K562 (cell line): ENCODE data around the gene ABCA8. TPM values are rescaled to one million over a fixed set of nuclear protein-coding genes. Genes with fewer than 3 reads are reported as not detected.

Experiments used
- ATAC-seq: fragments of 200-7000 bp; cut with Tn5 transposase; 3 replicates; pipeline ENCODE4 v1.9.1; 2020; ENCODE audit warnings: moderate library complexity
- BruUV-seq: library from RNA; stranded (reverse); fragments of 400-500 nt; replicated peaks from 2 replicates; lab custom pipeline; 2021; lab: Mats Ljungman, UMichigan
- CTCF ChIA-PET: fragments of 300-600 bp; formaldehyde crosslinking; extraction: SDS; loops from one replicate; lab custom pipeline; 2021; ENCODE audit warnings: low intra/inter-chr PET ratio; lab: Yijun Ruan, JAX
- POLR2A ChIA-PET: fragments of 300-600, 350-650 bp; sonication (Branson Sonifier 250); formaldehyde crosslinking; extraction: SDS; loops from one replicate; lab custom pipeline; 2021; ENCODE audit warnings: antibody characterized with exemption, inconsistent platforms; lab: Yijun Ruan, JAX
- DNase-seq, 4 experiments: peaks; one replicate each; pipeline versions ENCODE4 v3.0.0 to v3.0.0-alpha.2; 2011 to 2018; ENCODE audit warnings: low spot score in 3 of 4, mixed read lengths in 3 of 4; ENCODE audit errors: extremely low read depth in 1 of 4
- FAIRE-seq: peaks from 2 replicates; lab custom pipeline; 2011; peaks lifted over from hg19 to GRCh38; lab: Jason Lieb, UNC
- H2AFZ ChIP-seq: 2 replicates; pipeline ENCODE4 v1.6.0; 2011; ENCODE audit warnings: low read depth, low read length, control low read depth, inconsistent platforms
- H3K27ac ChIP-seq: fragments of 200-600 bp; 3 replicates; pipeline ENCODE4 v1.8.0; 2011; ENCODE audit warnings: low read depth, mild to moderate bottlenecking, control low read depth, inconsistent platforms, low read length, moderate library complexity, mixed read lengths; ENCODE audit errors: extremely low read depth
- H3K27me3 ChIP-seq, 2 experiments: fragments of 300-600 bp in 1 of 2; 2 replicates in 1 of 2; 3 replicates in 1 of 2; pipeline versions ENCODE4 v1.6.0 to v1.8.0; 2011; ENCODE audit warnings: inconsistent platforms in 2 of 2, low read length in 2 of 2, mild to moderate bottlenecking in 1 of 2, mixed read lengths in 1 of 2, moderate library complexity in 1 of 2; ENCODE audit not compliant: control insufficient read depth in 2 of 2, insufficient read depth in 2 of 2
- H3K36me3 ChIP-seq: fragments of 300-600 bp; 3 replicates; pipeline ENCODE4 v1.8.0; 2011; ENCODE audit warnings: mild to moderate bottlenecking, low read length, inconsistent platforms; ENCODE audit not compliant: control insufficient read depth, insufficient read depth
- H3K4me1 ChIP-seq, 2 experiments: fragments of 200-600 bp in 1 of 2; replicated peaks in 1 of 2; 2 replicates in 1 of 2; 3 replicates in 1 of 2; pipeline versions ENCODE4 v1.5.1 to v1.8.0; 2011; ENCODE audit warnings: inconsistent platforms in 2 of 2, low read length in 2 of 2, mild to moderate bottlenecking in 1 of 2, mixed read lengths in 1 of 2, moderate library complexity in 1 of 2; ENCODE audit not compliant: control insufficient read depth in 2 of 2, insufficient read depth in 2 of 2
- H3K4me2 ChIP-seq: 2 replicates; pipeline ENCODE4 v1.6.1; 2011; ENCODE audit warnings: low read length, control low read depth, inconsistent platforms, mixed read lengths; ENCODE audit not compliant: insufficient read depth
- H3K4me3 ChIP-seq: fragments of 200-600 bp; sonication (generic), shearing (Covaris generic); 2 replicates; pipeline ENCODE4 v1.5.1; 2016; ENCODE audit warnings: control low read depth, inconsistent platforms
- H3K79me2 ChIP-seq: fragments of 200-600 bp; 3 replicates; pipeline ENCODE4 v1.8.0; 2011; ENCODE audit warnings: low read length, inconsistent platforms; ENCODE audit not compliant: control insufficient read depth, insufficient read depth
- H3K9ac ChIP-seq, 2 experiments: 2 replicates each; pipeline versions ENCODE4 v1.6.0 to v1.6.1; 2011; ENCODE audit warnings: low read depth in 2 of 2, low read length in 2 of 2, control low read depth in 1 of 2, inconsistent platforms in 1 of 2, mild to moderate bottlenecking in 1 of 2, mixed read lengths in 1 of 2; ENCODE audit not compliant: insufficient read depth in 1 of 2
- H3K9me1 ChIP-seq: one replicate; pipeline ENCODE4 v1.6.0; 2011; ENCODE audit warnings: inconsistent platforms, mild to moderate bottlenecking, low read length, moderate library complexity; ENCODE audit not compliant: control insufficient read depth, insufficient read depth
- H3K9me3 ChIP-seq: replicated peaks from 2 replicates; pipeline ENCODE4 v1.5.1; 2011; ENCODE audit warnings: low read depth, low read length, inconsistent platforms; ENCODE audit not compliant: control insufficient read depth, insufficient read depth
- H4K20me1 ChIP-seq: replicated peaks from 2 replicates; pipeline ENCODE4 v1.6.1; 2011; ENCODE audit warnings: low read length, inconsistent platforms, mixed read lengths; ENCODE audit not compliant: control insufficient read depth, insufficient read depth
- BRCA1 ChIP-seq, 2 experiments: fragments of 450-650 bp in 1 of 2; sonication (generic) in 1 of 2; formaldehyde crosslinking in 1 of 2; IDR thresholded peaks; 2 replicates each; pipeline versions ENCODE4 v1.5.0 to v1.6.1; 2017 to 2020; ENCODE audit warnings: mild to moderate bottlenecking in 1 of 2, missing genetic modification reagents in 1 of 2
- EGR1 ChIP-seq: fragments of 450-650 bp; conservative IDR thresholded peaks from 2 replicates; pipeline ENCODE4 v1.6.1; 2017; ENCODE audit warnings: mild to moderate bottlenecking
- HDAC1 ChIP-seq, 2 experiments: fragments of 450-650 bp; IDR thresholded peaks; 2 replicates each; pipeline ENCODE4 v1.6.1; 2016 to 2017; ENCODE audit warnings: inconsistent platforms in 1 of 2, mild to moderate bottlenecking in 1 of 2, moderate library complexity in 1 of 2
- PCBP2 ChIP-seq: fragments of 200-400 bp; formaldehyde crosslinking; IDR thresholded peaks from 2 replicates; pipeline ENCODE4 v1.6.1; 2018; ENCODE audit warnings: low read length, low read depth, mild to moderate bottlenecking, moderate library complexity; ENCODE audit not compliant: poor library complexity, severe bottlenecking
- PRPF4 ChIP-seq: fragments of 200-400 bp; formaldehyde crosslinking; IDR thresholded peaks from one replicate; pipeline ENCODE4 v1.6.1; 2017; ENCODE audit warnings: low read length, low read depth, mild to moderate bottlenecking; ENCODE audit not compliant: insufficient read depth, poor library complexity, severe bottlenecking
- SRSF1 ChIP-seq: fragments of 200-400 bp; formaldehyde crosslinking; IDR thresholded peaks from 2 replicates; pipeline ENCODE4 v1.6.1; 2017; ENCODE audit warnings: mild to moderate bottlenecking, low read depth, low read length, moderate library complexity
- TSHZ1 ChIP-seq: fragments of 250-450 bp; sonication (Bioruptor Pico); IDR thresholded peaks from 2 replicates; pipeline ENCODE4 v1.4.0; 2020; ENCODE audit warnings: mild to moderate bottlenecking, moderate library complexity
- ZBTB11 ChIP-seq, 3 experiments: fragments of 200-800 bp in 1 of 3; fragments of 250-450 bp in 1 of 3; fragments of 450-650 bp in 1 of 3; sonication (Bioruptor Pico) in 1 of 3; sonication (Bioruptor generic) in 1 of 3; formaldehyde crosslinking in 1 of 3; IDR thresholded peaks; 2 replicates each; pipeline versions ENCODE4 v1.6.1 to v1.8.0; 2016 to 2022; ENCODE audit warnings: mild to moderate bottlenecking in 2 of 3, missing genetic modification characterization in 2 of 3, missing compliant biosample characterization in 1 of 3, moderate library complexity in 1 of 3
- ZBTB8A ChIP-seq: fragments of 450-650 bp; IDR thresholded peaks from 2 replicates; pipeline ENCODE4 v1.6.1; 2018; ENCODE audit warnings: mild to moderate bottlenecking, moderate library complexity; ENCODE audit not compliant: partially characterized antibody
- ZNF146 ChIP-seq: IDR thresholded peaks from one replicate; pipeline ENCODE4 v1.6.1; 2018; ENCODE audit warnings: missing compliant biosample characterization; ENCODE audit not compliant: unreplicated experiment
- ZNF212 ChIP-seq: fragments of 450-650 bp; formaldehyde crosslinking; IDR thresholded peaks from 2 replicates; pipeline ENCODE4 v1.4.0; 2020; ENCODE audit warnings: mild to moderate bottlenecking
- ZNF274 ChIP-seq: IDR thresholded peaks from 2 replicates; pipeline ENCODE4 v1.6.1; 2011; ENCODE audit warnings: low read depth, mild to moderate bottlenecking, low read length, moderate library complexity, borderline replicate concordance
- WGBS: fragments of 100-300 bp; shearing (Covaris generic); methylation state at CpG from one replicate; pipeline ENCODE4 v1.1.6; 2016; ENCODE audit warnings: low coverage, mixed read lengths; ENCODE audit not compliant: insufficient coverage; ENCODE audit errors: missing lambda C conversion rate; 5-methylcytosine and 5-hydroxymethylcytosine counted together
- in situ Hi-C: fragments of 300-500 bp; cut with MboI; formaldehyde crosslinking; loops from 4 replicates; pipeline ENCODE4 v1.15.0; 2018; ENCODE audit warnings: inconsistent platforms, mixed read lengths
- intact Hi-C: fragments of 100-400 bp; cut with micrococcal nuclease; formaldehyde crosslinking; loops from 2 replicates; pipeline ENCODE4 v1.14.2; 2022
- polyA plus RNA-seq, 8 experiments: library from polyadenylated mRNA; depleted of rRNA in 4 of 8; stranded (reverse) in 5 of 8; unstranded in 3 of 8; fragments of >200 nt; fragmentation: Nextera tagmentation in 2 of 8; fragmentation: Illumina TruSeq in 1 of 8; extraction: Ambion mirVana in 2 of 8; extraction: Trizol in 1 of 8; gene quantifications; 2 replicates each; pipeline versions ENCODE4 v1.2.1 to v1.2.3, GENCODE V29; 2011 to 2014; ENCODE audit warnings: inconsistent platforms in 1 of 8, missing spikeins in 1 of 8
- total RNA-seq, 7 experiments: library from RNA; depleted of rRNA in 6 of 7; stranded (reverse); fragments of >200 nt in 6 of 7; fragmentation: Illumina TruSeq in 2 of 7; extraction: Trizol in 2 of 7; gene quantifications; 2 replicates each; pipeline versions ENCODE4 v1.2.1 to v1.2.3, GENCODE V29; 2011 to 2021; ENCODE audit warnings: low replicate concordance in 1 of 7
- TF ChIP-seq, protein P1 (sequence below): fragments of 200-400 bp; formaldehyde crosslinking; IDR thresholded peaks from 2 replicates; pipeline ENCODE4 v1.6.1; 2017; ENCODE audit warnings: mild to moderate bottlenecking, low read depth, low read length, moderate library complexity

The ABCA8 gene
- total and polyA plus RNA-seq, 9 of the 15 experiments (the other 6 are each of a cell fraction or from before 2014, with no cell fraction given), result 1.8 to 13.2 (median 12.0) TPM

DNA sequence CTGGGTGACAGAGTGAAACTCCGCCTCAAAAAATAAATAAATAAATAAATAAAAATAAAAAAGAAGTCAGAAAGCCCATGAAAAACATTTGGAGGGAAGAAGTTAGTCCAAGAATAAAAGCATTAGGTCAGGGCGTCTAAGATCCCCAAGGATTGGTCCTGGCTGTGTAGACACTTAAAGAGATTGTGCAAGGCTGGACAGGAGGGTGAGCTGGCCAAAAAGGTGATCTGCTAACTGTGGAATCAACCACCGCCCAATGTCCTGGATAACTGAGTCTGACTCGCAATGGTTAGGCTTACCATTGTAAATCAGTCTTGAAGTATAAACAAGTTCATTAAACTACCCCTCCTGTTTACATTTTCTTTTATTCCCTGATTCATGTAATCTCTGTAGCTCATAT lies 8.8 kb upstream of the ABCA8 start:
- WGBS, result 59% methylated on average over 4 of the region's 4 CpGs
- FAIRE-seq (no peak), DNase-seq (no peak), ATAC-seq (no peak)
- H3K4me1 ChIP-seq, result no peaks in the 10 kb centered on the region; a peak in 1 of 5 replicates
- H4K20me1 ChIP-seq, result no peaks in the 10 kb centered on the region
- H3K9me1 ChIP-seq, result no peaks in the 10 kb centered on the region
- H3K27ac ChIP-seq, result no peak overlapping the region
- TF ChIP-seq SRSF1 (no peak), PCBP2 (no peak), EGR1 (no peak), TSHZ1 (CRISPR knock-in tag) (no peak), BRCA1 (IDR thresholded peaks at IDR 0.05) (no peak), BRCA1 (CRISPR knock-in tag; IDR thresholded peaks at IDR 0.05) (no peak), ZBTB8A (no peak), ZNF212 (no peak), ZBTB11 (CRISPR knock-in tag; IDR thresholded peaks at IDR 0.05) (no peak), HDAC1 (IDR thresholded peaks at IDR 0.05) (no peak), ZNF274 (no peak), ZNF146 (no peak), PRPF4 (no peak)
- TF ChIP-seq, protein P1, sequence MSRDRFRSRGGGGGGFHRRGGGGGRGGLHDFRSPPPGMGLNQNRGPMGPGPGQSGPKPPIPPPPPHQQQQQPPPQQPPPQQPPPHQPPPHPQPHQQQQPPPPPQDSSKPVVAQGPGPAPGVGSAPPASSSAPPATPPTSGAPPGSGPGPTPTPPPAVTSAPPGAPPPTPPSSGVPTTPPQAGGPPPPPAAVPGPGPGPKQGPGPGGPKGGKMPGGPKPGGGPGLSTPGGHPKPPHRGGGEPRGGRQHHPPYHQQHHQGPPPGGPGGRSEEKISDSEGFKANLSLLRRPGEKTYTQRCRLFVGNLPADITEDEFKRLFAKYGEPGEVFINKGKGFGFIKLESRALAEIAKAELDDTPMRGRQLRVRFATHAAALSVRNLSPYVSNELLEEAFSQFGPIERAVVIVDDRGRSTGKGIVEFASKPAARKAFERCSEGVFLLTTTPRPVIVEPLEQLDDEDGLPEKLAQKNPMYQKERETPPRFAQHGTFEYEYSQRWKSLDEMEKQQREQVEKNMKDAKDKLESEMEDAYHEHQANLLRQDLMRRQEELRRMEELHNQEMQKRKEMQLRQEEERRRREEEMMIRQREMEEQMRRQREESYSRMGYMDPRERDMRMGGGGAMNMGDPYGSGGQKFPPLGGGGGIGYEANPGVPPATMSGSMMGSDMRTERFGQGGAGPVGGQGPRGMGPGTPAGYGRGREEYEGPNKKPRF, result no peak
- no peaks in the 10 kb centered on the region for H3K36me3 ChIP-seq
- H3K79me2 ChIP-seq, result no peaks in the 10 kb centered on the region
- no peak overlapping the region for H3K9ac ChIP-seq
- ChIA-PET CTCF (no interaction called here), POLR2A (no interaction called here)
- no peaks in the 10 kb centered on the region for H3K27me3 ChIP-seq
- in situ Hi-C loops (loop anchor here (25.0 kb wide), 1 partner anchor 273 kb away; the partner anchor contains the start of gene ABCA10), intact Hi-C loops (no loop called here)
- no peak overlapping the region for H2AFZ ChIP-seq
- no TSS peak for BruUV-seq
- H3K9me3 ChIP-seq, result peaks cover 2% of the 10 kb centered on the region; the same call in 1 of the 2 replicates
- H3K4me2 ChIP-seq, result no peak overlapping the region
- H3K4me3 ChIP-seq, result no peak overlapping the region
